OCI-LY1 (cell line): Measurements from ENCODE around the gene DNAJB14.

Source experiments
- EZH2 ChIP-seq: fragments of 200-600 bp; sonication (generic), shearing (Covaris generic); IDR thresholded peaks from 2 replicates; pipeline ENCODE4 v1.8.0; 2017; ENCODE audit warnings: borderline replicate concordance, mixed run types, mild to moderate bottlenecking, antibody characterized with exemption, low read length, moderate library complexity, mixed read lengths
- TF ChIP-seq, protein P1 (sequence below): fragments of 200-600 bp; sonication (generic), shearing (Covaris generic); IDR thresholded peaks from 2 replicates; pipeline ENCODE4 v1.5.1; 2017; ENCODE audit warnings: mild to moderate bottlenecking, antibody characterized with exemption, low read length, moderate library complexity, mixed read lengths

DNA sequence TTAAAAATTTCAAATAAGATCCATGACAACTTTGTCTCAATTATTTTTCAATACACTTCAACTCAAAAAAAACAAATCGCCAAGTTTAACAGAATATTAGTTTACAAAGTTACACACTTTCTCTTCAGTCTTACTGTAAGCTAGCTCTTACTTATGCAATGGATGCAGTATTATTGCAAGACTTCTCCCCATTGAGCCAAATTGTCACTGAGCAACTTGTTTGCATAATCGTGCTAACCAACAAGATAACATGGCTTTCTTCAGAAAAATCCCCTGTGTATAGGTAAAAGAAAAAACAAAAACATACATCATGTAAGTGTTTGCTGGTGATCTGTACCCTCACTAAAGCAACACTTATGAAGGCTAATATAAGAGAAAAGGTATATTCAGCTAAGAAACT, 18.9 kb downstream of the DNAJB14 start:
- TF ChIP-seq, protein P1, sequence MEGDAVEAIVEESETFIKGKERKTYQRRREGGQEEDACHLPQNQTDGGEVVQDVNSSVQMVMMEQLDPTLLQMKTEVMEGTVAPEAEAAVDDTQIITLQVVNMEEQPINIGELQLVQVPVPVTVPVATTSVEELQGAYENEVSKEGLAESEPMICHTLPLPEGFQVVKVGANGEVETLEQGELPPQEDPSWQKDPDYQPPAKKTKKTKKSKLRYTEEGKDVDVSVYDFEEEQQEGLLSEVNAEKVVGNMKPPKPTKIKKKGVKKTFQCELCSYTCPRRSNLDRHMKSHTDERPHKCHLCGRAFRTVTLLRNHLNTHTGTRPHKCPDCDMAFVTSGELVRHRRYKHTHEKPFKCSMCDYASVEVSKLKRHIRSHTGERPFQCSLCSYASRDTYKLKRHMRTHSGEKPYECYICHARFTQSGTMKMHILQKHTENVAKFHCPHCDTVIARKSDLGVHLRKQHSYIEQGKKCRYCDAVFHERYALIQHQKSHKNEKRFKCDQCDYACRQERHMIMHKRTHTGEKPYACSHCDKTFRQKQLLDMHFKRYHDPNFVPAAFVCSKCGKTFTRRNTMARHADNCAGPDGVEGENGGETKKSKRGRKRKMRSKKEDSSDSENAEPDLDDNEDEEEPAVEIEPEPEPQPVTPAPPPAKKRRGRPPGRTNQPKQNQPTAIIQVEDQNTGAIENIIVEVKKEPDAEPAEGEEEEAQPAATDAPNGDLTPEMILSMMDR: no peak
- TF ChIP-seq EZH2: no peak
